ENCODE data around the gene PELI2.

GRCh38 chr14:56278383-56278782 is 160.2 kb downstream of the PELI2 start:
- TF ChIP-seq POLR2A (IDR thresholded peaks at IDR 0.05; ENCODE audit: low read length) = no peak
- no peak for TF ChIP-seq GATA1 (IDR thresholded peaks at IDR 0.05; ENCODE audit: low read depth, low read length)
